Activated CD4-positive, CD25-positive, alpha-beta regulatory T cell treated with anti-CD3 and anti-CD28 coated beads, Interleukin-2, amount 50 U/mL, for 24 hours (primary cell): ENCODE results near the gene SOX4.
"Not testable (repeated sequence)": the region's sequence is repeated elsewhere in the genome, so short reads cannot be mapped to it uniquely, and the experiment has no call there.

Experiments used
- ATAC-seq, 2 donors: fragments of 150-1000 bp; cut with Tn5 transposase; one replicate each; pipeline ENCODE4 v1.10.0; 2021; ENCODE audit warnings: mild to moderate bottlenecking in 1 of 2, moderate library complexity in 1 of 2

Gene SOX4

GRCh38 chr6:21593412-21593926 is at the start of gene SOX4:
TSS of gene SOX4 (plus strand) at chr6:21593751. CDS start at chr6:21594535, 784 bp downstream.
- peak; percentile 53 to 65 for ATAC-seq

DNA sequence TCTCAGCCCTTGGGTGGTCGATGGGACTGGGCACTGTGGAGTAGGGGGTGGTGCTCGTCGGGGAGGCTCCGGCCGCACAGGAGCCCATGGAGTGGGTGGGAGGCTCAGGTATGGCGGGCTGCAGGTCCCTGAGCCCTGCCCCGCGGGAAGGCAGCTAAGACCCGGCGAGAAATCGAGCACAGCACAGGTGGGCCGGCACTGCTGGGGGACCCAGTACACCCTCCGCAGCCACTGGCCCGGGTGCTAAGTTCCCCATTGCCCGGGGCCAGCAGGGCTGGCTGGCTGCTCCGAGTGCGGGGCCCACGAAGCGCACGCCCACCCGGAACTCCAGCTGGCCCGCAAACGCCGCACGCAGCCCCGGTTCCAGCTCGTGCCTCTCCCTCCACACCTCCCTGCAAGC is 41.3 kb upstream of the SOX4 start:
- ATAC-seq = not testable (repeated sequence)

DNA sequence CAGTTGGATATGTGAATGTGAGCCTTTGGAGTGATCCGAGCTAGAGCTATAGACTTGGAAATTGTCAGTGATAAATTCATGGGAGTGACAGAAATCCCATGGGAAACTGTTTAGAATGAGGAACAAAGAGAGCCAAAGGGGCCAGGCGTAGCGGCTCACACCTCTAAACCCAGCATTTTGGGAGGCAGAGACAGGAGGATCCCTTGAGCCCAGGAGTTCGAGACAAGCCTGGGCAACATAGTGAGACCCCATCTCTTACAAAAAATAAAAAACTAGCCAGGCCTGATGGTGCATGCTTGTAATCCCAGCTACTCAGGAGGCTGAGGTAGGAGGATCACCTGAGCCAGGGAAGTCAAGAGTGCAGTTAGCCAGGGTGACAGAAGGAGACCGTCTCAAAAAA is 39.3 kb upstream of the SOX4 start:
- no peak for ATAC-seq

DNA sequence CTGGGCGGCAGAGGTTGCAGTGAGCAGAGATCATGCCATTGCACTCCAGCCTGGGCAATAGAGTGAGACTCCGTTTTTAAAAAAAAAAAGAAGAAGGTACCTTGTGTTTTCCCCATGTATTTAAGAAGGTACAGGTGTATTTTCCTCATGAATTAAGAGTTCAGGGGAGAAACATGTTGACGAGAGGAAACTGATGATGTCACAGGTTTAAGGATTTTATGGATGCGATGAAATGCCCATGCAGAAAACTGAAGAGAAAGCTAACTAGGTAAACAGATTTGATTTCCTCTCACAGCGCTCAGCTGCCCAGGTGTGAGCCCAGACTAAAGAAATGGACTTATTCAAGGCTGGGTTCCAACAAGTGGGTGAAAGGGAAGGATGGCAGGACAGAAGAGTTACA is 38.4 kb upstream of the SOX4 start:
- no peak for ATAC-seq

DNA sequence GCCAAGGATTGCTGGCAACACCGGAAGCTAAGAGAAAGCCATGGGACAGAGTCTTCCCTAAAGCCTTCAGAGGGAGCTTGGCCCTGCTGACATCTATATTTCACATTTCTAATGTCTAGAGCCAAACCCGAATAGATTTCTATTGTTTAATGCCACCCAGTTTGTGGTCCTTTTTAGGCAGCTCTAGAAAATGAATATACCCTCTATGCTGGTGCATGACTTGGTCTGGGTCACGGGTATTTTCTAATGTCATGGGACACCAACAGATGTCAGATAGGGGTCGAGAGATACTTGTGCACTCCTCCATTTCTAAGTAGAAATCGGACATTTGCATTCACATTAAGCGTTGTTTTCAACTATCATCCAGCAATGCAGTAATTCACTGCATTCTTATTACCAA is 37.0 kb upstream of the SOX4 start:
- ATAC-seq = no peak

DNA sequence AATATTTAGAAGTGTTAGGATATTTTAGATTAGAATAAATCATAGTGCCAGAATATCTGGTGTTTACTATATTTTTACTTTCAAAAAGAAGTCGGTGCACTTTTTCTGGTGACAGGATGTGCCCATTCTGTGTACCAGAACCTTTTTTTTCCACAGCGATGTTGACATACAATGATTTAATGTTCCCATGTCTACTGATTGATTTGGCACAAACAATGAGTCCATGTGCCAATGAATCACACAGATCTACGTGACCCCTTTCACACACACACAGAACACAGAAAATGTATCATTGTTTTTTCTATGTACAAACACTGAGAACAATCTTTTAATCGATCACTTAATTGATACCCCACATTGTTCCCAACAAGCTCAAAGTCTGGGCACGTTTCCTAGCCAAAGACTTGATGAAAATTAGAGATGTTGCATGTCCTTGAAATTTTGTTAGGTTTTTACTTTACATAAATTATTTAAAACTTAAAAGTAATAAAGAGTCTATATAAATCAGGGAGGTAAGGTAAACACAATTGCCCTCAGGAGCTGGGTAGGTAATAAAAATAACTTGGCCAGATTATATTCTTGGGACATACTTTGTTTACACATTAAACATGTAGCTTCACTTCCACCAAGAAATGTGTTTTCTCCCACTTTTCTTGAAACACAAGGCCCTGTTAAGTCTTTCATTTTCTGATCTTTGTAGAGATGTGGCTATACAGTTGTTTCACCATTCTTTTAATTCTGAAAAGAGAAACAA is 36.4 kb upstream of the SOX4 start:
- ATAC-seq = no peak

DNA sequence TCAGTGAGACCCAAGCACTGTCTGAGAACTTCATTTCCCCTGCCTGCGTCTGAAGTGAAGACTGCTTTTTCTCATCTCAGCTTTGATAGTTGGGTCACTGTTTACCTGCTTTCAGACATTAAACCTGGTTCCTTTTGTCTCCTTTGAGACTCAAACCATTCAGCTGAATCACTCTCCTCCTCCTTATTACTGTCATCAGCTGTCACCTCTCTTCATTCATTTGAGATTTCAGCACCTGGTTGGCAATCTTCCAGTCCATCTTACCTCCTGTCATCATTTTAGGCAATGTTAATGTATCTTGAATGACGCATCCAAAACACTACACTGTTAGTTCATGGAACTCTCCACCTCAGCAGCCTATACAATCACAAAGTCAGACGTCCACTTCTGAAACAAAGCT is 34.3 kb upstream of the SOX4 start:
- ATAC-seq = no peak

DNA sequence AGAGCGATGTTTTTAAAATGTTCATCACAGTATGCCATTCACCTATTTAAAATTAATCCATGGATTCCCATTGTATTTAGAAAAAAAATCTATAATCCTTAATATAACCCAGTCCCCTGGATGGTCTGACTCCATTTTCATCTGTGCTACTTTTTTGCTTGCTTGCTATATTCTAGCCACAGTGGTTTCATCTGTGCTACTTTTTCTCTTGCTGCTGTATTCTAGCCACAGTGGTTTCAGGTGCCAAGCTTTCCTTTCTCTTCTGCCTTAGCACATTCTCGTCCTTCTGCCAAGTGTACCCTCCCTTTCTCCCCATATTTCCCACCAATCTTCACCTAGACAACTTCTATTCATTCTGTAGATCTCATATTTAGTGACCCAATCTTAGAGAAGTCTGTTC is 33.3 kb upstream of the SOX4 start:
- ATAC-seq = no peak

DNA sequence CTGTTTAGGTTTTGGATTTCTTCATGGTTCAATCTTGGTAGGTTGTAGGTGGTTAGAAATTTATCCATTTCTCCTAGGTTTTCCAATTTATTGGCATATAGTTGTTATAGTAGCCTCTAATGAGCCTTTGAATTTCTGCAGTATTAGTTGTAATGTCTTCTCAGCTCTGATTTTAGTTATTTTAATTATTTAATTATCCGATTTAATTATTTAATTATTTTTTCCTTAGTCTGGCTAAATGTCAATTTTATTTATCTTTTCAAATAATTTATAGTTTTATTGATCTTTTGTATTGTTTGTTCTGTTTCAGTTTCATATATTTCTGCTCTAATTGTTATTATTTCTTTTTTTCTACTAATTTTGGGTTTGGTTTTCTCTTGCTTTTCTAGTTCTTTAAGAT is 28.1 kb upstream of the SOX4 start:
- no peak for ATAC-seq

DNA sequence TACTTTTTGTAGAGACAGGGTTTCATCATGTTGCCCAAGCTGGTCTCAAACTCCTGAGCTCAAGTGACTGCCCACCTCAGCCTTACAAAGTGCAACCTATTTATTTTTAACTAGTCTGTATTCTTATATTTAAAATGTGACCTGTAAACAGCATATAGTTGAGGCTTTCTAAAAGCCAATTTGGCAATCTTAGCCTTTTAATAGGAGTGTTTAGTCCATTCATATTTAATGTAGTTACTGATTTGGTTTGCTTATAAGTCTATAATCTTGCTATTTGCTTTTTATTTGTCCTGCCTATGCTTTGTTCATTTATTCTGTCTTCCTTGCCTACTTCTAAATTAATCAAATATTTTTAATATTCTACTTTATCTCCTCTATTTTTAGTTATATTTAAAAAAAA is 15.0 kb upstream of the SOX4 start:
- ATAC-seq = no peak

DNA sequence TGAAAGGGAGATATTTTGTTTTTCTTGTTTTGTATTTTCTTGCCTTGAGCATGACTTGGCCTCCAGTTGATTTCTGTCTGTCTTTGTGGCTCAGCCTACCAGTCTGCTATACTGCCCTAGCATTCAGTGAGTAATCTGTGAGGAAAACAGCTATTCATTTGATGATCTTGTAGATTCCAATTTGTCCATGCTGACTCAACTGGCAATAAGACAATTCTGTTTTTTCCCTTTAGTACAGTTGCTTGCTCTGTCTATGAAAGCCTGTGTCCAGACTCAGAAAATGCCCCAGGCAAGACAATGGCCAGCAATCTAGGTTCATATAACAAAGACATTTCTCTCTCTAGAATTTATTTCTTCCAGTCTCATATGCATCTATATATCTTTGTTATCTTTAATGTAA is 10.9 kb upstream of the SOX4 start:
- ATAC-seq = no peak

DNA sequence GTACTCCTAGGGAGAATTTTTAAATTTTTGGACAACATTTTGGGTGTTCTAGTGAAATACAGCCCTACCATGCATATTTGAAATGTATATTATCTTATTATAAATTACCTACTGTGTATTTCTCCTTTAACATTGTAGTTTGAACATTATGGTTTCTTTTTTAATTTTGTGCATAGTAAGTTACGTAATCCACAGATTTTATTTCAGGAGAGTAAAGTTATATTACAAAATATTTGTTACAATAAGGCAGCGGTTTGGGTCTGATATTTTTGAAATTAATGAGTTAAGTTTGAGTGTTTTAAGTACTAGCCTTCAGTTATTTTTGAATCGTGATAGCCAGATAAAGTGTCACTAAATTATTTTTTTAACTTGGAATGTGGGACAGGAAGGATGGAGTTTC is 7.3 kb upstream of the SOX4 start:
- ATAC-seq = no peak

- no peak for ATAC-seq
Observed at GRCh38 chr6:21586740-21587178, 6.8 kb upstream of the SOX4 start.

- ATAC-seq = peak in 1 of 2 donors; percentile 20
Observed at GRCh38 chr6:21587179-21587960, 6.2 kb upstream of the SOX4 start.

DNA sequence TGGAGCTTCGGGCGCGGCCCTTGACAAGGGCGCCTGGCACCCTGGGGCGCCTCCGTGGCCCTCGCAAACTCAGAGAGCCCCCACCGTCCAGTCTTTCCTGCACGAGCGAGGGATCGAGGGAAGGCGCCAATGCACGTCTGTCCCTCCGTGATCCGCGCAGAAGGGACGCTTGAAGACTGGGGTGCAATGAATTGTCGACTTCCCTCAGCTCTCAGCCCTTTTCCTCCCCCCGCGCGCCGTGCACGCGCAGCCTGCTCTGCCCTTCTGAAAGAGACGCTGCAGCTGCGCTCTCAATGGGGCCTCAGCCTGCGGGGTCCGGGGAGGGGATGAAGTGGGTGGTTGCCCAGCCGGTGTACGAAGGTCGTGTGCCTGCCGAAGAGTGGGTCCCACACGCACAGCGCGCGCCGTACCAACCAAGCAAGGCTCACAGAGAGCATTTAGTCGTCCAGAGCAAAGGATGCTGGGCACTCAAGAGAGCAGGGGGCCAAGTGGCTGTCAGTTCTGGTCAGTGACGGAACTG is 5.5 kb upstream of the SOX4 start:
- peak; percentile 18 to 22 for ATAC-seq

DNA sequence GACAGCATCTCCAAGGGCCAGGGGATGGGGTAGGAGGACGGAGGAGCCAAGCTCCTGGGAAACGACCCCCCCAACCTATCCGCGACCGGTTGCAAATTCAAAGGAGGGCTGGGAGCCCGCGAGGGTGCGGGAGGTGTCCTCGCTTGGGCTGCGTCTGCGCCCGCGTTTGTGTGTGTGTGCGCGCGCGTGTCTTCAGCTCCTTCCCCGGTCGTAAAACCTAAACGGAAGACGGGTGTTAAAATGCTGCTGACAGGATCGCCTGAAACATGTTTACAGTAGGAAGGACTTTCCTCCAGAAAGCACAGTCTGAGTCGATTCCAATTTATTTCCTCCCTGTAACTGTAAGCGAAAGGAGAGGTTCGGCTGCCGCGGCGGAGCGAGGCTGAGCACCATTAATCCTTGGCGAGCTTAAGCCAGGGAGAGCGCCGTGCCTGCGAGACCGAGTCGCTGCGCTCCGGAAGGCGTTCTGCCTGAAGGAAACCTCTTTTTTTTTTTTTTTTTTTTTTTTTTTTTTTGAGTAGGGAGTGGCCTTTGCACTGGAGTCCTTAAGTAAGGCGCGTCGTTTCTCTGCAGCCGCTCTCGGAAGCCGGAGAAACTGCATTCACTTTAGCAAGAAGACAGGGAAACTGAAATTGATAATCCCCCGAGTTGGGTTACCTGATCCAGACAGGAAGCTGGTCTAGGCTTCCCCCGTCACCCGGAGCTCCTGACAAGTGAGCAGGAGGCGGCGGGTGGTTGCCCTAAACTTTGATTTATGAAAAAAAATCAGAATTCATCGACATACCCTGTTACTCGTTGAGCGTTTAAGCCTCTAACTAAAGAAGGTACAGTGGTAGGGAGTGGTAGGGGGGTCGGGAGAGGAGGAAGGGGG is 4.8 kb upstream of the SOX4 start:
- peak; percentile 17 to 21 for ATAC-seq

DNA sequence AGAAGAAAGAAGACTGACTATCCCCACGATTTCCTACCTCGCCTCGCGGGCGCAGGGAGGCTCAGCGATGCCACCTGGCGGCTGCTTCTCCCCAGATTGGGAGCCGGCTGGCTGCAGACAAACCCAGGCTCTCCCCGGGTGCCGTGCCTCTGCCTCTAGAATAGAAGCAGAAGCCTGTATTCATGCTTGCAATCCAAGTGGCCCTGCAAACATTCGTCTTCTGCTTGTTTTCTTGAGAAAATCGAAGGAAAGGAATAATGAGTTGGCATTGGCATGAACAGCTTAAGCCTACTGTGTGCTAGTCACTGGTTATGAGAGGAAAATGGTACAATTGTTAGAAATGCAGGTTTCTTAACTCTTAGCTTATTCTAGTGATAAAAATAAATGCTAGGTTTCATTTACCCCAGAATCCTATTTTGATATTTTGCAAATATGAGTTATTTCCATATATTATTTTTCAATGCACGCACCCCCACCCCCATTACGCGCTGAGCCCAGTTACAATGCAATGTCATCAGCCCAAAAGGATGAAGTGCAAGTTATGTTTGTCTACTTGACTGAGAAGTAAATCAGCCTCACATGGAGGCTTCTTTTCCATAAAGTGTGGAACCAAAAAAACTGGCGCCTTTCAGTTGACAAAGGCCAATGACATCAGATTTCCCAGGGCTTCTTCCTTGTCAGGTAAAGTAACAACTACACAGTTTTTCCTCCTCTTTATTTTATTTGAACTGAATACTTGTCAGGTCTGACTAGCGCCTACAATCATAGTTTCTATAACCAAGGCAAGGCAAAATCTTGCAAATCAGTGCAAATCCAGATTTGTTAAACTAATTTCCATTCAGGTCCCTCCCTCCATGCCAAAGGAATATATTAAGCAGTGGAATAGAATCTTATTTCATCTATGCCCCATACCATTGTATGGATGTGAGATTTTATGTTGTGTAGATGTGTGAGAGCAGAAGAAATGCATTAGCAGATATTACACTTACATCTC is 3.9 kb upstream of the SOX4 start:
- peak; percentile 66 to 67 for ATAC-seq

GRCh38 chr6:21590346-21590745 is 3.2 kb upstream of the SOX4 start:
- ATAC-seq = no peak

- no peak for ATAC-seq
Observed at GRCh38 chr6:21591446-21591845, 2.1 kb upstream of the SOX4 start.

DNA sequence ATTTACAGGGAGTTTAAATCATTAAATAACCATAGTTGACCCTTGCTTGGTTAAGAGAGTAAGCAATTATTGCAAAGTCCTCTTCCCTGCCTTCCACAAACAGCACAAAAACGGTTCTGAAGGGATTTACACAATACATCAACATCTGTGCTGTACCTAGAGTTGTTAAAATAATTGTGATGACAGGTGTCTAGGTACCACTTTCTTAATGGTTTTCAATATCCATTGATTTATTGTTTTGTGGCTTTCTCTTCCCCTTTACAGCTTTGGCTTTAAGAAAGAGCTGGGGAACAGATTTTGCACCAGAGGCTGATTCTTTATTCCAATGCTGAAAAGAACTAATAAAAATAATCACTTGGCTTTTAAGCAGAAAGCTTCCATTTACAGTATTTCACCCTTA is 598 bp upstream of the SOX4 start:
- ATAC-seq = no peak

DNA sequence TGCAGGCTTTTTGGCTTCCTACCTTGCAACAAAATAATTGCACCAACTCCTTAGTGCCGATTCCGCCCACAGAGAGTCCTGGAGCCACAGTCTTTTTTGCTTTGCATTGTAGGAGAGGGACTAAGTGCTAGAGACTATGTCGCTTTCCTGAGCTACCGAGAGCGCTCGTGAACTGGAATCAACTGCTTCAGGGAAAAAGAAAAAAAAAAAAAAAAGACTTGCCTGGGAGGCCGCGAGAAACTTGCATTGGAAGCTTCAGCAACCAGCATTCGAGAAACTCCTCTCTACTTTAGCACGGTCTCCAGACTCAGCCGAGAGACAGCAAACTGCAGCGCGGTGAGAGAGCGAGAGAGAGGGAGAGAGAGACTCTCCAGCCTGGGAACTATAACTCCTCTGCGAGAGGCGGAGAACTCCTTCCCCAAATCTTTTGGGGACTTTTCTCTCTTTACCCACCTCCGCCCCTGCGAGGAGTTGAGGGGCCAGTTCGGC is 420 bp downstream of the SOX4 start:
- no peak for ATAC-seq
